G401.6 (cell line): ENCODE data around the gene OPN3.

ENCODE experiments used
- FAIRE-seq: peaks from 2 replicates; lab custom pipeline; 2012; peaks lifted over from hg19 to GRCh38; lab: Jason Lieb, UNC

The OPN3 gene

DNA sequence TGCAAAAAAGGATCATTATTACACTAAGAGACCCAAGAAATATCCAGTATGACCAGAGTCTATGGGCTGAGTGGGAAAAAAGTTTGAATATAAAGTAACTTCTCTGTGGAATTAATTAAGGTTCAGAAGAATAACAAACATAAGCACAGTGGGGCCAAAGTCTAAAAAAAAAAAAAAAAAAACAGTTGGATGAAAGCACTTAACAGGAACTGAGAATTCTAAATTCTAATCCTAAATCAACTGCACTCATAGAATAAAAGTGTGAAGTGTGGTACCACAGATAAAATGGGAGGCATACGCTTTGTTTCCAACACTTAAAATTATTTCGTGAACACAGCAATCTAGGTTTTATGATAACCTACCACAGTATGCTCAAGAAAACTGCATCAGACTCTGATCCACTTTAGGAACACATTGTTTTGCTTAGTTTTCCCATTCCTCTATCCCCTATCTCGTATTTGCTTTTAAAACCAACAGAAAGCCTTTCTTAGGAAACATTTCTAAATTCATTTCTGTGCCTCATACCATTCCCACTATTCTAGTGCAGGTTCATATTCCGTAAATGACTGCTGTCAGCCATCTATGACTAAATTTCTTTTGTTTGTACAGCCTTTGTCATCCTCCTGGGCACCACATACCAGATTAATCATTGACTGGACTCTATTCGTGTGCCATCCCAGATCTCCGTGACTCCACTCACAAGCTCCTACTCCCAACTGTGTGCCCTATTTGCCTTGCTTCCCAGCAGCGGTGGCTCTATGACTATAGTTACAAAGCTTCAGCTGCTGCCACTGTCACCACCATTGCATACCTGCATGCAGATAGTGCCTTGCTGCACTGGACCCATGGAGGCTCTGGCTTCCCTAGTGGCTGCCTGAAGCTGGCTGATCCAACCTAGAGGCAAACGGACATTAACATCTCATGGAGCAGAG is 24.9 kb downstream of the OPN3 start:
- FAIRE-seq, result no peak

DNA sequence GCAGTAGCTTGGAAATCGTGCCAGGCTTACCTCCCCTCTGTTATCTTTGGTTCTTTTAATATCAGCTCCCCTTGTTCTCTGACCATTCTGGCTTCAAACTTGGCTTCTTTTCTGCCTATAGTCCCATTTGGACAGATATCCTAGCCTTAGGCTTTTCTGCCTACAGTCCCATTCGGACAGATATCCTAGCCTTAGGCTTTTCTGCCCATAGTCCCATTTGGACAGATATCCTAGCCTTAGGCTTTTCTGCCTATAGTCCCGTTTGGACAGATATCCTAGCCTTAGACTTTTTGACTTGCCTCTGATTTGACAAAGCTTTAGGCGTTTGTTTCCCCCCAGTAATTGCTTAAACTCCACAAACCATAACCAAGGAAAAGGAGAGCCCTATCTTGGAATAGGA is 25.6 kb downstream of the OPN3 start:
- FAIRE-seq, result no peak

DNA sequence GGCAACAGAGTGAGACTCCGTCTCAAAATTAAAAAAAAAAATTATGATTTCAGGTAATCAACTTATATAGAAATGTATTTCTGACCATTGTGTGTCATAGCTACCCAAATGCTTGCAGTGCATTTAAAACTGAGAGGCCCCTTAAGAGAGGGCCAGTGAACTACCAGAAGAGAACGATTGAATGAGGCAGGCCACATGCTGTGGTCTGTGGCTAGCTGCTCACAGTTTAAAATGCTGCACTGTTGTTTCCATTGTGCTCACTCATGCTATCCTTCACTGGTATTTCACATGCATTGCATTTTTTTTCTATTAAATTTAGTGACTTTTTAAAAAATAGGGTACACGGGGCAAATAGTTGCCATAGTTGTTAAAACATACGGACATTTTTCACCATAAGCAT is 26.0 kb downstream of the OPN3 start:
- FAIRE-seq, result no peak

DNA sequence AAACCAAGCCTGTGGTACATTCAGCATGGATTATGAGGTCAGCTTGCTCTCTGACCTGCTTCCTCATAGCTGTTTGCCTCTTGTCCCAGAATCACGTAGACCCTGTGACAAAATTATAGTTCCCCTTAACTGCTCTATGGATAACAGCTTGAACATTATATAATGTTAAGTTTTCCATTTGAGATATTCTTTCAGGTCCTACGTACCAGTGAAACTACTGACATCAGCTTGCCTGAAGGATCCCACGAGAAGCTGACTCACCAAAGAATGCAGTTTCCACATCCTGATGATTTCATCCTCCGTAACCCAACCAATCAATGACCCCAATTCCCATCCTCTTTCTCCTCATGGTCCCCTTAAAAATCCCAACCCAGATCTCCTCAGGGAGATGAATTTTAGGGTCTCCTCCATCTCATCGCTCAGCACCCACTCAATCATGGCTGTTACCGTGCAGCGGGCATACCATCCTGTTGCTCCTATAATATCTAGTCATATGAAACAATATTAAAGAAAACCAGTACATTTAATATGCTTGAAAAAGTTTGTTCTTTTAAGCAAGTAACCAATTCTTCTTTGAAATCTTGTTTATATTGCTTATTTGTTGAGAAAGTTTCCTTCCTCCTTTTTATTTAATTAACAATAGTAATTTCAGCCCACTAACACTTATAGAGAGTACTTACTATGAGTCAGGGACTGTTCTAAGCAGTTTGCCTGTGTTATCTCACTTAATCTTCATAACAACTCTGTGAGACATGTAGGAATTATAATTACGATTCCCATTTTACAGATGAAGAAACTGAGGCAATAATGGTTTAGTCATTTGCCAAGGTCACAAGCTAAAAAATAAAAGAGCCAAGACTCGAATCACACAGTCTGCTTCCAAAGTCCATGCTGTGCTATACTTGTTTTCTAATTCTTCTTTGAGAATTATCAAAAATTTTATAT is 27.4 kb downstream of the OPN3 start:
- FAIRE-seq, result no peak

DNA sequence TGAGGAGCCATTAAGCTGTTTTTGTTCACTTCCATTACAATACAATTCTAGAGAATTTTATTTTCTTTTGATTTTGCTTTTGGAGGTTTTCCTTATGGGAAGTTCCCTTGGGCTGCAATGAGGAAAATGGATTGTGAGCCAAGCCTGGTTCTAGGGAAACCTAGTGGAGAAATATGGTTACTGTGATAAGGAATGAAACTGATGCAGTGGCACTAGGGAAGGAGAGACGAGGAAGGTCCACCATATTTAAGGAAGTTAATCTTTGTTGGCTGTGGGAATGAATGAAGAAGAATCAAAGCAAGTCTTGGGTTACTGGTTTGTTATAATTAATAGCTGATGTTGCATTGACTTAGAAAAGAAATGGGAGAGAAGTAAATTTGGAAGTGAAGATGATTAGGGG is 28.4 kb downstream of the OPN3 start:
- FAIRE-seq, result no peak

DNA sequence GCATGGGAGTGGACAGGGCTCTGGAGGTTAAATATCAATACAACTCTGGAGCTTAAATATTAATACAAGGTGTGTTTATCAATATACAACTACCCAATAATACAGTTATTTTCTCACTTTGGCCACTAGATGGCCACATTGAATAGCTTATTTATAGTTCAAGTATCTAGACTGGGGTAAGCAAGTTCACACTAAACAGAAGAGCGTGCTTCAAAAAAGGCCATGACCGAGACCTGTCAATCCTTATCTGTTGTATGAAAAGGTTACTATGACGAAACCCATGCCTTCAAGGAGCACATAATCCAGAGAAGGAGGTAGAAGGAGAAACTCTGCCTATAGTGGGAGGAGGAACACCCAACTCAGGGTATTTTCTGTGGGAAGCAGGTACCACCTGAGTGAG is 29.1 kb downstream of the OPN3 start:
- peak; percentile 64 for FAIRE-seq

DNA sequence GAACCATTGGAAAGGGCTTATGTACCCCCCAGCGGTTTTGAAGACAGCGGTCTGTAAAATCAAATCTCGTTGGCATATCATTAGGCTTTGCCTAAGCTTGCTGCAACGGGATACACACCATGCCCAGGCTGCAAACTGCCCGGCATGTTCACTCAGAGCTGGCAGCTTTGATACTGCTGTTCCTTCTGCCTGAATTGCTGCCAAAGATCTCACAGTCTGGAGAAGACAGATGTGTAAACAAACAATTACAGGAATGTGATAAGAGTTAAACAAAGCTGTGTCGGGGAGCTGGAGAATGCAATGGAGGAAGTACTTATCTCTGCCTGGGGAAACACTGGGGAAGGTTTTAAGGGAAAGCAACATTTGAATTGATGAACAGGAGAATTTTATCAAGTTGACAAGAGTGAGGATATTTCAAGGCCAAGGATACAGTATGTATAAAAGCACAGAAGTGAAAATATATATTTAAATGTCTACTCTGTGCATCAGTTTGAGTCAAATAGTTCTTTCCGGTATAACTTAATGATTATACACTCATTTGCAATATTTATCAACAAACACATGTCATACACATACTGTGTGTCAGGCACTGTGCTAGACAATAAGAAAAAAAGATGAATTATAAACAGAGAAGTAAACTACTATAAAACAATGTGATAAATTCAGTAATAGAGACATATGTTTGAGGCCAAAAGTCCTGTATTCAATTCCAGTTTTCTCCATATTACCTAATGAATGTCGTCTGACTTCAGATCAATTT is 29.9 kb downstream of the OPN3 start:
- FAIRE-seq, result no peak

DNA sequence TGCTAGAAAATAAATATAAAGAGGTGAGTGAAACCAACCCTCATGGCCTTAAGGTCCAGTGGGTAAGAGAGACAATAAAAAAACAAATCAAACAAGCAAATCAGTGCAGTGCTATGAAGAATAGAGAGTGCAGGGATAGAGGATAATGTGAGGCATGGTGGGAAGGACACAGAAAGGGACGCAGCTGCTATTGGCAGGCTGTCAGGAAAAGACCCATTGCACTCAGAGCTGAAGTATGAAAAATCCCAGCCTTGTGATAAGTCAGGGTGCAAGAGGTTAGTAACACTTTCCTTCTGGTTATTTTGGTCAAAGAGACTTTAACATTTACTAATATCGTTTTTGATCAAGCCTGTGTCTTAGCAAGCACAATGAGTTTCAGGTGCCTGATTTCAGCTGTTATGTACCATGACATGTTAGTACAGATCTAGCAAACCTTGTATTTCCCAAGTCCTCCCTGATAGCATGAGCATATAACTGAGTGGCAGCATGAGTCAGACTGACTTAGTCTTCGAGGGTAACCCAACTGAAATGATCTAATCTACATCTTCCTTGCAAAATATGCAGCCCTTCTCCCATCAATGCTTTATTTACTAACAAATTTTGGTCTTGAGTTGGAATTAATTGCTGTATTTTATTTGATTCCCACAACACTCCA is 31.7 kb downstream of the OPN3 start:
- FAIRE-seq, result no peak

DNA sequence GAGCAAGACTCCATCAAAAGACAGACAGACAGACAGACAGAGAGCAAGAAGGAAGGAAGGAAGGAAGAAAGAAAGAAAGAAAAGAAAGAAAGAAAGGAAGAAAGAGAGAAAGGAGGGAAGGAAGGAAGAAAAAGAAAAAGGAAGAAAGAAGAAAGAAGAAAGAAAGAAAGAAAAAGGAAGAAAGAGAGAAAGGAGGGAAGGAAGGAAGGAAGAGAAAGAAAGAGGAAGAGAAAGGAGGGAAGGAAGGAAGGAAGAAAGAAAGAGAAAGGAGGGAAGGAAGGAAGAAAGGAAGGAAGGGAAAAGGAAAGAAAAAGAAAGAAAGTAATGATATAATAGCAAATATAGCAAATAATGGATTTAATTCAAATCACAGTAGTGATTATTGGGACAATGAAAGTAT is 32.7 kb downstream of the OPN3 start:
- FAIRE-seq, result no peak

DNA sequence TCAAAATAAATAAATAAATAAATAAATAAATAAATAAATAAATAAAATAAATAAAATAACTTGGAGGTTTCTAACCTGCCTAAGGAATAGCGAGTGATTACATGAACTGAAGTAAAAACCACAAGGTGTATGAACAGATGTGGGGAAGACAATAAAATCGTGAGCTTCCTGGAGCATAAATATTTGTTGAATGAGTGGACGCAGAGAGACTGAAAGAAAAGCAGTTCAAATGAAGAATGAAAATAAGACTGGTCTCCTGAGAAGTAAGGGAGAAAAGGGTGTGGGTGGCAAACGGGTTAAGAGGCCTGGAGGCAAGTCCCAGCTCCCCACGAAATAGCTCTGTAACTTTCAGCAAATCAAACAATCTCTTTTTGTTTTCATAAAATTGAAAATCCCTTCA is 33.6 kb downstream of the OPN3 start:
- FAIRE-seq, result no peak

DNA sequence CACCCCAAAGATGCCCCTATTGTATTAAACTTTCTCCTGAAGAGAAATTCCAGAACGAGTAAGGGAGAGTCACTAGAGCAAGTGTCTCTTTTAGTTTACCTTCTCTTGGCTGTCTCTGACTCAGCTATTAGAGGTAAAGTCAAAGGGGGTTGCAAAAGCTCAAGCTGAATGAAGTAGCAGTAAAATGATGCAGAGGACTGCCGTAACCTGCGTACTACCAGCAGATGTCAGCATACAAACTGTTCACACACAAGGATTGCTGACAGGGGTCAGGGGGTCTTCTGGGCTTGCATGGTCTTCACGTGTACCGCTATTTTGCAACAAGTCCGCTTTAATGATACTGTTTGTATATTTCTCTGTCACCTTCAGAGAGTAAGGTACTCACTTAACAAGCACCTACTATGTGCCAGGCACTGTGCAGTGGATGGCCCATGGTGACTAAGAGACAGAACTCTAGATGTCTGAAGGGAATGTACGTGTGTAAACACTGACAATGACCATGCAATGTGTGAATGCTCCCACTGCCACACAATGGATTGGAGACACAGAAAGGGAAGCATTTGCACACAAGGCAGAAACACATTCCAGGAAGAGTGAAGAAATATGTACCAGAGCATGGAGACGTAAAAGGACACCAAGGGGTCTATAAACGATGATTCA is 34.9 kb downstream of the OPN3 start:
- no peak for FAIRE-seq

DNA sequence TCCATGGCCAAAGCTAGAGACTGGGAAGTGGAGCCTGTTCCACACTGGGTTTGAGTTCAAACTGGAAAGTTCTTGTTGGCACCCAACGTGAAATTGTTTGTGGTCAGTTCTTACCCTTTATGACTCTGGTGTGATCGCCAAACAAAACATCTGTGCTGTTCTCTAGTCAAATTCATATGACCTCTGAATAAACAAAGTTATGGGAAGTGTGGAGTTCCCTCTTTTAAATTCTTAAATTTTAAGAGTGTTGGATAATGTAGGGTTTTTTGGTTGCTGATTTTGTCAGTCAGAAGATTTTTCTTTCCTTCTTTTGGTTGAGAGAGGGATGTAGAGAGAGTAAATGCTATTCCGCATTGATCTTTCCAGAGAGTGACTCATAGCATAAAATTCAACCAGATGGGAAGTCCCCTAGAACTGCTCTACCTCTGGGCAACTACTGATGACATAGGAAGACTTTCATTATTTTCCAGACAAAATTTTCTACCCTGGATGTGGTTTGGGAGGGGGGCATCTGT is 36.4 kb downstream of the OPN3 start:
- FAIRE-seq, result no peak

DNA sequence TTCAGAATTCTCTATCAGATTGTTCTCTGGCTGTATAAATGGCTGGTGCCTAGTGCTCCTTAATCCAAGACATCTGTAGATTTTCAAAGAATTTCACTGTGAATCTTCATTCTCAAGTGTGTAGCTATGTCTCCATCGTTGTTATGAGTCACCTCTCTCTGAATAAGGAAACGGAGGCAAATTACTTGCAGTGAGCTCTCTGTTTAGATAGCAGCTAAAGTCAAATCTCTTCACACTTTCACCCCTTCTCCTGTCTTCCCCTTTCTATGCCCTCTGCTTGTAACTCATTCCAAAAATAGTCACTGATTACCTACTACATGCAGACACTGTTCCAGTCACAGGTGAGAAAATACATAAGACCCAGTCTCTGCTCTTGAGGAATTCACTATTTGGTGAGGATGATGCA is 39.7 kb downstream of the OPN3 start:
- no peak for FAIRE-seq

DNA sequence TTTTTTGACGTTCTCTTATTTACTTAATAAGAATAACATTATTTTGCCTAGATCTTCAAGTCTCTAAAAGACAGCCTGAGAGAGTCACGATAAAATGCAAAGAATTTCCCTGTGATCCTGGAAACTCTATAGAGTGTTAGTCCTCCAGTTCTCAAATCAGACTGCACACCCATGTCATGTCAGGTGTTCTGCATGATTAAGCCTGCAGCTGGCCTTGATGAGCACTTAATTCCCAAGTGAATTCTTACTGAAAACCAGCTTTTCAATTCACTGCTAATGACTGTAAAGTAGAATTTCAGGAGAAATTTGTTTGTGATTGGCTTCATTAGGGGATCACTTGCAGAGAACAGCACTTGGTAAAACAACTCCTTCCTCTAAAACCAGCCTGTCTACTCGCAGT is 41.9 kb downstream of the OPN3 start:
- FAIRE-seq, result no peak

DNA sequence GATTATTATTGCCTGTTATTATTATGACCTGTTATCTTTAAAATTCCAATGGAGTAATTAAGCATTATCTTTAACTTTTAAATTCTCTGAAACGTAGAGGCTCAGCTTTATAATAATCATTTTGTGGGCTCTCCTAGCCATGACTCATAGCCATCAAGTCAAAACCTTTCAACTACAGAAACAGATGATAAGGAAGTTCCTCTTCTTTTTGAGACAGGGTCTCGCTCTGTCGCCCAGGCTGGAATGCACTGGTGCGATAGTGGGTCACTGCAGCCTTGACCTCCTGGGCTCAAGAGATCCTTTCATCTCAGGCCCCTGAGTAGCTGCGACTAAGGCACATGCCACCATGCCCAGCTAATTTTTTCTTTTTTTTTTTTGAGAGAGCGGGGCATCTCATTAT is 43.5 kb downstream of the OPN3 start:
- no peak for FAIRE-seq

DNA sequence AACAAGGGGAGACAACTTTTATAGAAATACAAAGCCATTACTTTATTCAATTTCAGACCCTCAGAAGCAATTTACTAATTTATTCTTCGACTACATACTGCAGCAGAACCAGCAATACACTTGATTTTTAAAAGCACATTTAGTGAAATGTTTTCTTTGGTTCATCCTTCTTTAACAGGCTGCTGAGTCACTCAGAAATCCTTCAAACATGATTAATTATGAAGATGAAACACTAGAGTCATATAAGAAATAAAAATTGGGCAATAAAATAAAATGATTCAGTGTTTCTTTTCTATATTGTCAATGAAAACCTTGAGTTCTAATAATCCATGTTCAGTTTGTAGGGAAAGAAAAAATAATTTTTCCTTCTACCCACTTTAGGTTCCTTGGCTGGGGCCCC is 47.0 kb downstream of the OPN3 start:
- FAIRE-seq, result no peak

DNA sequence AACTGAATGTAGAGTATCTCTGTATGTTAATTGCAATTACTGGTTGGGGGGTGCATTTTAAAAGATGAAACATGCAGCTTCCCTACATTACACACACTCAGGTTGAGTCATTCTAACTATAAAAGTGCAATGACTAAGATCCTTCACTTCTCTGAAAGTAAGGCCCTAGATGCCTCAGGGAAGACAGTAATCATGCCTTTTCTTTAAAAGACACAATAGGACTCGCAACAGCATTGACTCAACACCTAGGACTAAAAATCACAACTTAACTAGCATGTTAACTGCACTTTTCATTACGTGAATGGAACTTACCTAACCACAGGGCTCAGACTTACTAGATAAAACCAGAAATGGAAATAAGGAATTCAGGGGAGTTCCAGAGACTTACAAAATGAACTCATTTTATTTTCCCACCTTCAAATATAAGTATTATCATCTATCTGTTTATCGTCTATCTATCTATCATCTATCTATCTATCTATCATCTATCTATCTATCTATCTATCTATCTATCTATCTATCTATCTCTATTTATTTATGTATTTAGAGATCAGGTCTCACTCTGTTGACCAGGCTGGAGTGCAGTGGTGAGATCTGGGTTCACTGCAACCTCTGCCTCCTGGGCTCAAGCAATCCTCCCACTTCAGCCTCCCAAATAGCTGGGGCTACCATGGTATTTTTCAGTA is 47.8 kb downstream of the OPN3 start:
- no peak for FAIRE-seq

DNA sequence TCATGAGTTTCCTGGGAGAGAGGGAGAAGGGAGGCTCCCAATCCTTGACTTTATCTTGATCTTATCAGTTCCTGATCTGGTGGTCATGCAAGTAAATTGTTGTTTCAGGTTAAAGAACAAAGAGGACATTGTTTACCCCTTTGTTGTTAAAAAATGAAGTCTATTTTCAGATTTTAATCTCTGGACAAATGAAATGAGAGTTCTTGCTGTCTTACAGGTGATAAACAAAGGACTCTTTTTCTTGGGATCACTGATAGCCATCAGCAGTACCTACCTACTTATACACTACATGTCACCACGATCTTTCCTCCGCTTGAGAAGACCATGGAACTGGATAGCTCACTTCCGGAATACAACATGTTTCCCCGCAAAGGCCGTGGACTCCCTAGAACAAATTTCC is 48.4 kb downstream of the OPN3 start:
- no peak for FAIRE-seq

DNA sequence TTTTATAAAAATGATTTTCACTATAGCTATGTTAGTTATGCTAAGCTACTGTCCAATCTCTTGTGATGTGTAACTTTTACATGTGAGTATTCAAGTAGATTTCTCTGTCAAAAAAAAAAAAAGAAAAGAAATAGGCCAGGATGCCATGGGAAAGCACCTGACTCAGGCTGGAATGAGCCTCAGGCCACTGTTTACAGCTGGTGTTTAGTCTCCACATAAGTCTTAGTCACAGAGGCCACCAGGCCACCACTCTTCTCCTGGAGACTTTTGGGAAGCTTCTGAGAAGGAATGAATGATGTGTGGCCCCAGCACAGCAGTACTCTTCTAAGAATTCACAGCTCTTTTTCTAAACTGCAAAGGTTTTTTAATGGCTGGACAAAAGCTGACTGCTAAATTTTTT is 48.9 kb downstream of the OPN3 start:
- FAIRE-seq, result no peak

DNA sequence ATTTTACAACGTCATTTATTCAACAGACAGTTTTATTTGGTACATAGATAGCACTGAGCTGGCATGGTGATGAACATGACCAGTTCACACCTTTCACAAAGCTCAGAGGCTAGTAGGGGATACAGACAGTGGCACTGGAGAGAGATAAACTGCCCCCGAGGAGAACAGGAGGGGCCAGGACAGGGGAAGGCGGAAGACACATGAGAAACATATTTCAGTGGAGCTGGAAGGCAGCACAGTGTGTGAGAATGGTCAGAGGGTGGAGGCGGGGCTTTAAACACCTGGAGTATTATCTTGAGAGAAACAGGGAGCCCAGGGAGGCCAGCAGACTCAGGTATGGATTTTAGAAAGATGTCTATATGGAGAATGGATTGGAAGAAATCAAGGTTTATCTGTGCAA is 49.5 kb downstream of the OPN3 start:
- no peak for FAIRE-seq

DNA sequence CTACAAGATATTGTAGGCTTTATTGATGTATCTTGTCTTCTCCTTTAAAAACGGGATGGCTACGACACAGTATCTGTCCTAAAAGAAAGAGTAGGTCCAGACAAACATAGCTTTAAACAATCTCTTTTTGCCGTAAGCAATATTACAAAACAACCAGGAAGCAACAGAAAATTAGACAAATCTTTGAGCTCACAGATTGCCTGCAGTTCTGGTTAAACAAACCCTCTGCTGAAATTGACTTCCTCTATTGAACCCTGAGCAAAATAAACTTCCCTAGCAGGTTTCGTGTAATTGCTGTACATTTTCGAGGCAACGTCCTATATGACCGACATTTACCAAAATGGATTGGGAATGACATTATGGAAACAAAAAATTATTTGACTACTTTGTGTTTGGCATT is 50.6 kb downstream of the OPN3 start:
- no peak for FAIRE-seq
